GM19193 (cell line): ENCODE results near the gene CYP4Z1.

Source experiments
- POLR2A ChIP-seq: IDR thresholded peaks from 4 replicates; pipeline ENCODE4 v1.6.1; 2011; ENCODE audit not compliant: insufficient read depth, insufficient read length; ENCODE audit errors: extremely low read depth

CYP4Z1 gene

DNA sequence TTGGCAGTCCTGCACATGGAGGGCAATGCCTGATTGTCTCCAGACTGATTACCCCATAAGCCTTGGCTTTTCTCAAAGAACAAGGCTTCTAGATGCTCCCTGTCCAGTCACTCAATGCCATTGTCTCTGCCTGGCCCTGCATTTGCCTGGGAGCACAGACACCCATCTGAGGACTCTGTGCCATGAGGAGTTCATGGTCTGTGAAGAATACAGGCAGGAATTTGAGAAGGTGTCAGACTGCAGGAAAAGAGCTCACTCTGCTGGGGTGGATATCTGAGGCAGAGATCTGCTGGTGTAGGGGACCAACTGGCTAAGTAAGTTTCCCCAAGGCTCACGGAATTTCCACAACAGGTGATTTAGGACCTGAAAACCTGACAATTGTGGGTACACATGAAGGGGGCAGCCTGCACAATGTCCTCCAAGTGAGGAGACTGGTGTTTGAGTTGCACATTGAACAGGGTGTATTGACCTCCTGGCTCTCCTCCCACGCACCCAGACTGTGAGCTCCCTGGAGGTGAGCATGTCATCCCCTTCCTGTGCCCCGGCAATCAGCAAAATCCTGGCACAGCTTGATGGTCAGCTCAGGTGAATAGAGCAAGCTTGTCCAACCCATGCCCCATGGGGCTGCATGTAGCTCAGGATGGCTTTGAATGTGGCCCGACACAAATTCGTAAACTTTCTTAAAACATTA lies 71.0 kb downstream of the CYP4Z1 start:
- TF ChIP-seq POLR2A = no peak

- no peak for TF ChIP-seq POLR2A
These were observed 80.2 kb downstream of the CYP4Z1 start for GRCh38 chr1:47147047-47147785.

GRCh38 chr1:47160716-47161115 lies 93.7 kb downstream of the CYP4Z1 start:
- TF ChIP-seq POLR2A = no peak

DNA sequence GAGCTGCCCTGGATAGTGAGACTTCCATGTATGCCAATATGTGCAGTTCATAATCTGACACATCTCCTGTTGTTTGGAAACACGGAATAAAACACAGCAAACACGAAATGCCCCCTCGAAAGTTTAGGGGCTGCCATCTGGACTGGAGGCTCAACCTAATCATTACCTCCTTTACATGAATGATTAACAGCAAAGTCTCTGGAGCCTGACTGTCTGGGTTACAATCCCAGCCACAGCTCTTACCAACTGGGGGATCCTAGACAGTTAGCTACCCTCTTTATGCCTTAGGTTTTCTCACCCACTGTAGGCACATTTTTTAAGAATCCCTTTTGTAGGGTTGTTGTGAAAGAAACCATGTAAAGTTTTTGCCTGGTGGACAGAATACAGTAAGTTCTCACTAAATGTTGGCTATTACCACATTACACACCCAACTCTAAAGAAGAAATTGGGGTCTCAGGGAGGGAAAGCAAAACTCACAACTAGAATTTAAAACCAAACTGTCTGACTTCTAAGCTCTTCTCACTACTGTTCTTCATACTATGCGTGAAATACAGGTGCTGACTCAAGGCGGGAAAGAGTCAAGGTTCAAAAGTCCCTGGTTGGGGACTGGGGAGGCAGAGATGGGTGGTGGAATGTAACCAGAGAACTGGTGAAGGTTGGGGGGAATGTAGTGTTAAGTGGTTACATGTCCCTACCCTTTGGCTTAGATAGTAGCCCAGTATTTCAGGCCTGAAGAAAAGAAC lies 94.4 kb downstream of the CYP4Z1 start:
- no peak for TF ChIP-seq POLR2A

DNA sequence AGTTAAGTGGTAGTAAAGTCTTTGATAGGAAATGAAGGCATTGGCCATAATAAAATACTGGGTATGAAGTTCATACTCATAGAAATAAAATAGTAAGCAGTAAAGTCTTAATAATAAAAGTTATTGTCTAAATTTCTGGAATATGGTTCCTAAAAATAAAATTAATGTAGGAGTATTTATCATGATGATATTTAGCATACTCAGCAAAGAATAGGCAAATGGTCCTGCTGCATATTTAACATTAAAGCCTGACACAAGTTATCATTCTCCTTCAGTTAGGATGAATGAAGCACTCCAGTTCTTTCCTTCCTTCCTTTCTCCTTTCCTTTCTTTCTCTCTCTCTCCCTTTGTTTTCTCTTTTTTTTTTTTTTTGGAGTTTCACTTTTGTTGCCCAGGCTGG lies 97.5 kb downstream of the CYP4Z1 start:
- TF ChIP-seq POLR2A = no peak
